Measurements from ENCODE around the gene TMPRSS6. TPM values are rescaled to one million over a fixed set of nuclear protein-coding genes. Genes with fewer than 3 reads are reported as not detected.

Gene TMPRSS6
- total RNA-seq, 1 experiment from 2014 or later, result not detected

GRCh38 chr22:37146507-37147180 lies 37.1 kb upstream of the TMPRSS6 start:
- BruUV-seq (replicated peaks), result no TSS peak
- intact Hi-C loops (cut with micrococcal nuclease; ENCODE audit: unreplicated experiment), result no loop called here
- no peaks in the 10 kb centered on the region for H3K9me3 Mint-ChIP-seq (ENCODE audit: low read depth, unreplicated experiment)
- no peak for DNase-seq
- no peak overlapping the region for H3K4me3 Mint-ChIP-seq (ENCODE audit: low read depth, unreplicated experiment)
- H3K27me3 Mint-ChIP-seq (ENCODE audit: unreplicated experiment), result peaks cover 98% of the 10 kb centered on the region
- no peak overlapping the region for H3K27ac Mint-ChIP-seq (ENCODE audit: unreplicated experiment)
- no peak for TF ChIP-seq CTCF (IDR thresholded peaks at IDR 0.05; ENCODE audit: unreplicated experiment)
- H3K36me3 Mint-ChIP-seq (ENCODE audit: insufficient read depth, unreplicated experiment), result no peaks in the 10 kb centered on the region
- H3K4me1 Mint-ChIP-seq (ENCODE audit: low read depth, unreplicated experiment), result peaks cover 12% of the 10 kb centered on the region
- CTCF ChIA-PET, result no interaction called here

DNA sequence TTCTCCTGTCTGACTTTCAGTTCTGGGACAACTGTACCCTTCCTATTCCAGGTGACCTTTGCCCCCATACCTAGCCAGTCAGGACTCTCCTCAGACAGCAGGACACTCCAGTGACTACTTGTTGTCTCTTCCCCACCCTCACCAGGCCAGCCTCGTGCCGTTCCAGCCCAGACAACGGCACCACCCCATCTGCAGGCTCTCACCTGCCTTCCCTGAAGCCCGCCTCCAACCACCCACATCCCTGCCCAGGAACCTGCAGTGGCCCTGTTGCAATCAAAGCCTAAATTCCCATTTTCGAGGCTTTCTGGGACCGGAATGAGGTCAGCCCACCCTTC lies 36.5 kb upstream of the TMPRSS6 start:
- peaks cover 94% of the 10 kb centered on the region for H3K27me3 Mint-ChIP-seq (ENCODE audit: unreplicated experiment)
- no peak for TF ChIP-seq CTCF (IDR thresholded peaks at IDR 0.05; ENCODE audit: unreplicated experiment)
- no peak for DNase-seq
- no peaks in the 10 kb centered on the region for H3K9me3 Mint-ChIP-seq (ENCODE audit: low read depth, unreplicated experiment)
- no TSS peak for BruUV-seq (replicated peaks)
- H3K4me3 Mint-ChIP-seq (ENCODE audit: low read depth, unreplicated experiment), result no peak overlapping the region
- H3K36me3 Mint-ChIP-seq (ENCODE audit: insufficient read depth, unreplicated experiment), result no peaks in the 10 kb centered on the region
- intact Hi-C loops (cut with micrococcal nuclease; ENCODE audit: unreplicated experiment), result no loop called here
- CTCF ChIA-PET, result no interaction called here
- H3K4me1 Mint-ChIP-seq (ENCODE audit: low read depth, unreplicated experiment), result peaks cover 12% of the 10 kb centered on the region
- H3K27ac Mint-ChIP-seq (ENCODE audit: unreplicated experiment), result no peak overlapping the region

GRCh38 chr22:37145180-37146050 lies 35.9 kb upstream of the TMPRSS6 start:
- H3K27ac Mint-ChIP-seq (ENCODE audit: unreplicated experiment), result no peak overlapping the region
- H3K9me3 Mint-ChIP-seq (ENCODE audit: low read depth, unreplicated experiment), result no peaks in the 10 kb centered on the region
- CTCF ChIA-PET, result no interaction called here
- intact Hi-C loops (cut with micrococcal nuclease; ENCODE audit: unreplicated experiment), result no loop called here
- H3K4me1 Mint-ChIP-seq (ENCODE audit: low read depth, unreplicated experiment), result peaks cover 12% of the 10 kb centered on the region
- no peak overlapping the region for H3K4me3 Mint-ChIP-seq (ENCODE audit: low read depth, unreplicated experiment)
- H3K27me3 Mint-ChIP-seq (ENCODE audit: unreplicated experiment), result peaks cover 94% of the 10 kb centered on the region
- DNase-seq, result no peak
- BruUV-seq (replicated peaks), result no TSS peak
- no peak for TF ChIP-seq CTCF (IDR thresholded peaks at IDR 0.05; ENCODE audit: unreplicated experiment)
- H3K36me3 Mint-ChIP-seq (ENCODE audit: insufficient read depth, unreplicated experiment), result no peaks in the 10 kb centered on the region

DNA sequence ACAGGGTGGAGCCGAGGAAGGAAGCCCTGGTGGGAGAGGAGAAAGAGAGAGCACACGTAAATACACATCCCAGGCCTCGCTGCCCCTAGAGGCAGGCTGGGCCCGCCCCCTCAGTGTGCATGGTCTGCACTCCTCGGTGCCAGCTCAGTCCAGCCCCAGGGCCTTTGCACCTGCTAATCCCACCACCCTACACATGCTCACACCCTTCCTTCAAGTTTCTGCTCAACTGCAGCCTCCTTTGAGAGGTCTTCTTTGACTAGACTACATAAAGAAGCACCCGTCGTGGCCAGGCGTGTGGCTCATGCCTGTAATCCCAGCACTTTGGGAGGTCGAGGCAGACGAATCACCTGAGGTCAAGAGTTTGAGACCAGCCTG lies 34.7 kb upstream of the TMPRSS6 start:
- Mint-ChIP-seq H3K27me3 (ENCODE audit: unreplicated experiment) (peaks cover 86% of the 10 kb centered on the region), H3K9me3 (ENCODE audit: low read depth, unreplicated experiment) (no peaks in the 10 kb centered on the region), H3K4me3 (ENCODE audit: low read depth, unreplicated experiment) (no peak overlapping the region), H3K27ac (ENCODE audit: unreplicated experiment) (no peak overlapping the region), H3K4me1 (ENCODE audit: low read depth, unreplicated experiment) (peaks cover 12% of the 10 kb centered on the region), H3K36me3 (ENCODE audit: insufficient read depth, unreplicated experiment) (no peaks in the 10 kb centered on the region)
- no TSS peak for BruUV-seq (replicated peaks)
- TF ChIP-seq CTCF (IDR thresholded peaks at IDR 0.05; ENCODE audit: unreplicated experiment), result no peak
- CTCF ChIA-PET, result no interaction called here
- DNase-seq, result no peak
- intact Hi-C loops (cut with micrococcal nuclease; ENCODE audit: unreplicated experiment), result no loop called here

Data from Calu3 (cell line).